ENCODE measurements around the gene CZIB. TPM values are rescaled to one million over a fixed set of nuclear protein-coding genes. Genes with fewer than 3 reads are reported as not detected.

CZIB gene
- total RNA-seq, 6 donors from 2014 or later, result 28.0 to 61.3 (median 42.4) TPM

DNA sequence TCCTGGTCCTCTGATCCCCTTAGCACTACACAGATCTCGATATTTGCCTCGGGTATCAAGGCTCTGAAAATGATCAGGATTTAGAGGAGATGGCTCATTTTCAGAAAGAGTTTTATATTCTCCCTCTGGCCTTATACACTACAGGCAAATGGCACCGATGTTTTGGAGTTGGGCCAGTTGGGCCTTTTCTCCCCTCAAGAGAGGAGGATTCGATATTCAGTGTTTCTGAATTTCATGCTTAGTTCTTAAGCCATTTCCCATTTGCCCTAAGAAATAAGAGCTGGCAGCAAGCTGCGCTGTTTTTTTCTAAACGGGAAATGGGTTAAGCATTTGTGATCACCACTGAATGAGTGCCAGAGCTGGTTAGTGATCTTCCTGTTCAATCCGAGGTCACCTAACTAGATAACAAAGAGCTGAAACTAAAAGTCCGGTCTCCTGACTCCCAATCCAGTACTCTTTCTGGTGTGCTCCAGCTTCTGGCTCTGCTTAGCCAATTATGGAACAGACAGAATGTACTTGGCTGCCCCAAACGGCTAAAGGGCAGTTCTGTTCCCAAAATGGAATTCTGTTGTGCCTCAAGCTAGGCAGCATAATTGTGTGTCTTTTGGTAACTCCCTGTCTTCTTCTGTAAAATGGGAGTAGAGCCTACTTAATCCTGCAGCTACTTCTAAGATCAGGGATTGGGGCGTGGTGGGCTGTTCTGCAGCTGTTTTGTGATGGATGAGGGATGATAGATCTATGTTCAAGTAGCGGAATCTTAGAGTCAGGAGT, 25.0 kb downstream of the CZIB start:
- DNase-seq (no peak), ATAC-seq (ENCODE audit: low FRiP score in 2 of 2) (no peak)
- TF ChIP-seq EP300 (IDR thresholded peaks at IDR 0.05) (no peak), POLR2AphosphoS5 (IDR thresholded peaks at IDR 0.05) (no peak), POLR2A (IDR thresholded peaks at IDR 0.05) (no peak)
- TF ChIP-seq, protein P1, sequence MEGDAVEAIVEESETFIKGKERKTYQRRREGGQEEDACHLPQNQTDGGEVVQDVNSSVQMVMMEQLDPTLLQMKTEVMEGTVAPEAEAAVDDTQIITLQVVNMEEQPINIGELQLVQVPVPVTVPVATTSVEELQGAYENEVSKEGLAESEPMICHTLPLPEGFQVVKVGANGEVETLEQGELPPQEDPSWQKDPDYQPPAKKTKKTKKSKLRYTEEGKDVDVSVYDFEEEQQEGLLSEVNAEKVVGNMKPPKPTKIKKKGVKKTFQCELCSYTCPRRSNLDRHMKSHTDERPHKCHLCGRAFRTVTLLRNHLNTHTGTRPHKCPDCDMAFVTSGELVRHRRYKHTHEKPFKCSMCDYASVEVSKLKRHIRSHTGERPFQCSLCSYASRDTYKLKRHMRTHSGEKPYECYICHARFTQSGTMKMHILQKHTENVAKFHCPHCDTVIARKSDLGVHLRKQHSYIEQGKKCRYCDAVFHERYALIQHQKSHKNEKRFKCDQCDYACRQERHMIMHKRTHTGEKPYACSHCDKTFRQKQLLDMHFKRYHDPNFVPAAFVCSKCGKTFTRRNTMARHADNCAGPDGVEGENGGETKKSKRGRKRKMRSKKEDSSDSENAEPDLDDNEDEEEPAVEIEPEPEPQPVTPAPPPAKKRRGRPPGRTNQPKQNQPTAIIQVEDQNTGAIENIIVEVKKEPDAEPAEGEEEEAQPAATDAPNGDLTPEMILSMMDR (IDR thresholded peaks at IDR 0.05), result no peak
- Histone ChIP-seq H3K36me3 (no peaks in the 10 kb centered on the region), H3K4me1 (peaks cover 16 to 30% (median 24%) of the 10 kb centered on the region in 4 donors), H3K9me3 (no peaks in the 10 kb centered on the region), H3K27ac (peak overlapping the region in 3 of 4 donors; percentile 95 to 99 (median 97)), H3K4me3 (peak overlapping the region in 2 of 4 donors; percentile 72 to 94), H3K27me3 (no peaks in the 10 kb centered on the region)
- WGBS, 2 donors, result 85% methylated on average over 11 of the region's 11 CpGs

DNA sequence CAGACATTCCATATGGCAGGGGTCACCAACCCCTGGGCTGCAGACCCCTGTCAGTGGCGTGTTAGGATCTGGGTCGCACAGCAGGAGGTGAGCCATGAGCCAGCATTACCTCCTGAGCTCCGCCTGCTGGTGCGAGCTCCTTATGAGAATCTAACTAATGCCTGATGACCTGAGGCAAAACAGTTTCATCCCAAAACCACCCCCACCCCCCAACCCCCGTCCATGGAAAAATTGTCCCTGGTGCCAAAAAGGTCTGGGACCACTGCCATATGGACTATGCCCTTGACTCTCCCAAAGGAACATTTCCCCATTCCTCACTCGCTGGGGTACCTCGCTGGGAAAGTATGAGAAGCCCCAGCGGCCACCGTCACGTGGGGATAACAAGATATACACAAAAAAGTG, 30.2 kb downstream of the CZIB start:
- Histone ChIP-seq H3K27ac (no peak overlapping the region), H3K36me3 (no peaks in the 10 kb centered on the region), H3K4me3 (no peak overlapping the region), H3K4me1 (peaks cover 0 to 3% (median 0%) of the 10 kb centered on the region in 4 donors), H3K27me3 (no peaks in the 10 kb centered on the region), H3K9me3 (no peaks in the 10 kb centered on the region)
- DNase-seq (no peak), ATAC-seq (ENCODE audit: low FRiP score in 2 of 2) (no peak)
- WGBS, 2 donors, result 86 to 91% methylated on average over 6 to 10 of the region's 10 CpGs
- TF ChIP-seq POLR2A (IDR thresholded peaks at IDR 0.05) (no peak), POLR2AphosphoS5 (IDR thresholded peaks at IDR 0.05) (no peak), EP300 (IDR thresholded peaks at IDR 0.05) (no peak)
- TF ChIP-seq, protein P1 (IDR thresholded peaks at IDR 0.05), result no peak

DNA sequence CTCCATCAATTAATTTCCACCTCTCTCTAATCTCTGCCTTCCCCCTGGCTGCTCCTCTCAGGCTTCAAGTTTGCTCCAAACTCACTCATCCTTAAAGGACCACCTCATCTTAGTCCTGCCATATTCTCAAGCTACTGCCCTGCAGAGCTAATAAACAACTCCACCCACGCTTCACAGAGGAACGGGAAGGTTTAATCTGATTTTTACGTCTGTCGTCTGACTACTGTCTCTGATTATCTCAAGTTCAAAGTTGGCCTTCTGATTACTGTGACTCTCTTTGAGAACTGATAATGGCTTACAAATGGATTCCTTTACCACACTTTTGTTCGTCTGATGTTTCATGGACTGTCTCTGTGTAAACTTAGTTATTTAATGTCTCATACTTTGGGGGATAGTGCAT, 31.4 kb downstream of the CZIB start:
- Histone ChIP-seq H3K4me1 (peaks cover 0 to 3% (median 0%) of the 10 kb centered on the region in 4 donors), H3K27ac (no peak overlapping the region), H3K27me3 (no peaks in the 10 kb centered on the region), H3K4me3 (no peak overlapping the region), H3K9me3 (no peaks in the 10 kb centered on the region), H3K36me3 (no peaks in the 10 kb centered on the region)
- no peak for DNase-seq
- no peak for ATAC-seq (ENCODE audit: low FRiP score in 2 of 2)
- 72 to 76% methylated on average over 5 of the region's 5 CpGs for WGBS, 2 donors
- TF ChIP-seq EP300 (IDR thresholded peaks at IDR 0.05) (no peak), POLR2A (IDR thresholded peaks at IDR 0.05) (no peak), POLR2AphosphoS5 (IDR thresholded peaks at IDR 0.05) (no peak)
- TF ChIP-seq, protein P1 (IDR thresholded peaks at IDR 0.05), result no peak

DNA sequence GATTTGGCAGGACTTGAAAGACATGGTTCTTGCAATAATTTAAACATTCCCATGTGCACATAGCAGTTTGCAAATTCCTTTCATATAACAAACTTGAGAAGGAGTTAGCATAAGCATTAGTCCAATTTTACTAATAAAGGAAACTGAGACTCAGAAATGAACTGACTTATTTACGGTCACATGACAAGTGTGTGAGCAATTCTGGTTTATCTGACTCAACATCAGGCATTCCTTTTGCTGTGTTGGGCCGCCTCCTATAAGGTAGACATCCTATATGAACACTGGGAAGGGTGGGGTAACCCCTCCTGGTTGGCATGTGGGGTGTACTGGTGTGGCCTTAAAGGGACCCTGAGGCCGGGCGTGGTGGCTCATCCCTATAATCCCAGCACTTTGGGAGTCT, 32.3 kb downstream of the CZIB start:
- H3K36me3 ChIP-seq, result no peaks in the 10 kb centered on the region
- H3K4me1 ChIP-seq, result peaks cover 0 to 6% (median 0%) of the 10 kb centered on the region in 4 donors
- ATAC-seq (ENCODE audit: low FRiP score in 2 of 2) (no peak), DNase-seq (no peak)
- 73 to 82% methylated on average over 4 of the region's 4 CpGs for WGBS, 2 donors
- no peaks in the 10 kb centered on the region for H3K9me3 ChIP-seq
- no peak overlapping the region for H3K27ac ChIP-seq
- H3K27me3 ChIP-seq, result no peaks in the 10 kb centered on the region
- TF ChIP-seq EP300 (IDR thresholded peaks at IDR 0.05) (no peak), POLR2A (IDR thresholded peaks at IDR 0.05) (no peak), POLR2AphosphoS5 (IDR thresholded peaks at IDR 0.05) (no peak)
- TF ChIP-seq, protein P1 (IDR thresholded peaks at IDR 0.05), result no peak
- H3K4me3 ChIP-seq, result no peak overlapping the region

DNA sequence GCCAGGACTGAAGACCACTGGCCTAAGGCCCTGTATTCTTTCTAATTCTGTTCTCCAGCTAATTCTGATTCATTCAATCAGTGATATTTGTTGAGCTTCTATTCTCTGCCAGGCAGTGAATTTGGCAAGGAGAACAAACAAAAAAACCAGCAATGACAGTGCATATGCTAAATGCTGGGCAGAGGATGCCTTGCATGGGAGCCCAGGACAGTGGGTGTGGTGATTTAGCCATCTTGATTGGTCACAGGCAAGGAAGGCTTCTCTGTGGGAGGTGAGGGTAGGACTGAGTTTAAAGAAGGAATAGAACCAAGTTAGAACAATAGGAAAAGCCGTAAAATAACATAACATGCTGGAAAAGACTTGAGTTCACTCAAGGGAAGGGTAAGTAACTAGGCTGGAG, 33.0 kb downstream of the CZIB start:
- ATAC-seq (ENCODE audit: low FRiP score in 2 of 2) (no peak), DNase-seq (no peak)
- Histone ChIP-seq H3K4me1 (peaks cover 0 to 11% (median 3%) of the 10 kb centered on the region in 4 donors), H3K4me3 (no peak overlapping the region), H3K36me3 (no peaks in the 10 kb centered on the region), H3K27me3 (no peaks in the 10 kb centered on the region), H3K27ac (no peak overlapping the region), H3K9me3 (no peaks in the 10 kb centered on the region)
- 85 to 87% methylated on average over 1 of the region's 1 CpG for WGBS, 2 donors
- TF ChIP-seq POLR2AphosphoS5 (IDR thresholded peaks at IDR 0.05), result no peak
- TF ChIP-seq POLR2A (IDR thresholded peaks at IDR 0.05), result no peak
- no peak for TF ChIP-seq EP300 (IDR thresholded peaks at IDR 0.05)
- TF ChIP-seq, protein P1 (IDR thresholded peaks at IDR 0.05), result no peak
